Measurements from ENCODE around the gene UGT1A6. TPM values are rescaled to one million over a fixed set of nuclear protein-coding genes. Genes with fewer than 3 reads are reported as not detected.

Gene UGT1A6
- total RNA-seq, 1 experiment from 2014 or later, result 2.2 TPM

DNA sequence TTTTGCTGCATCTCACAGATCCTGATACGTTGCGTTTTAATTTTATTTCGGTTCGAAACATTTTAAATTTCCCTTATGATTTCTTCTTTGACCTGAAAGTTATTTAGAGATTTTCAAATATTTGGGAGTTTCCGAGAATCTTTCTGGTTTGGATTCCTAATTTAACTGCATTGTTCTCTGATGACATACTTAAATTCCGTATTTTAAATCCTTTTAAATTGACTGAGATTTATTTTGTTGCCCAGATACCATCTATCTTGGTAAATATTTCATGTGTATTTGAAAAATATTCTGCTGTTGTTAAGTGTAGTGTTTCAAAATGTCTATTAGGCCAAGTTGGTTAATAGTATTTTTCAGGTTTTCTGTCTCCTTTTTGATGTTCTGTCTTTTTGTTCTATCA is 123.2 kb downstream of the UGT1A6 start:
- ATAC-seq, result no peak
- H3K4me2 ChIP-seq (ENCODE audit: low read length), result no peak overlapping the region
- no peaks in the 10 kb centered on the region for H3K9me2 ChIP-seq (replicated peaks; ENCODE audit: low read length)
- H3K27ac ChIP-seq (ENCODE audit: low read length), result no peak overlapping the region
- no peaks in the 10 kb centered on the region for H4K20me1 ChIP-seq (ENCODE audit: low read length)
- H3K27me3 ChIP-seq (ENCODE audit: low read length), result no peaks in the 10 kb centered on the region
- BruUV-seq (replicated peaks), result no TSS peak
- H3F3A ChIP-seq (ENCODE audit: low read length, unreplicated experiment), result no peaks in the 10 kb centered on the region
- H2AFZ ChIP-seq (ENCODE audit: low read length), result no peak overlapping the region
- ChIA-PET POLR2A (ENCODE audit: unreplicated experiment) (no interaction called here), CTCF (no interaction called here)
- TF ChIP-seq EZH2phosphoT487 (IDR thresholded peaks at IDR 0.05; ENCODE audit: borderline replicate concordance, low read length), result no peak
- TF ChIP-seq, protein P1, sequence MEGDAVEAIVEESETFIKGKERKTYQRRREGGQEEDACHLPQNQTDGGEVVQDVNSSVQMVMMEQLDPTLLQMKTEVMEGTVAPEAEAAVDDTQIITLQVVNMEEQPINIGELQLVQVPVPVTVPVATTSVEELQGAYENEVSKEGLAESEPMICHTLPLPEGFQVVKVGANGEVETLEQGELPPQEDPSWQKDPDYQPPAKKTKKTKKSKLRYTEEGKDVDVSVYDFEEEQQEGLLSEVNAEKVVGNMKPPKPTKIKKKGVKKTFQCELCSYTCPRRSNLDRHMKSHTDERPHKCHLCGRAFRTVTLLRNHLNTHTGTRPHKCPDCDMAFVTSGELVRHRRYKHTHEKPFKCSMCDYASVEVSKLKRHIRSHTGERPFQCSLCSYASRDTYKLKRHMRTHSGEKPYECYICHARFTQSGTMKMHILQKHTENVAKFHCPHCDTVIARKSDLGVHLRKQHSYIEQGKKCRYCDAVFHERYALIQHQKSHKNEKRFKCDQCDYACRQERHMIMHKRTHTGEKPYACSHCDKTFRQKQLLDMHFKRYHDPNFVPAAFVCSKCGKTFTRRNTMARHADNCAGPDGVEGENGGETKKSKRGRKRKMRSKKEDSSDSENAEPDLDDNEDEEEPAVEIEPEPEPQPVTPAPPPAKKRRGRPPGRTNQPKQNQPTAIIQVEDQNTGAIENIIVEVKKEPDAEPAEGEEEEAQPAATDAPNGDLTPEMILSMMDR (conservative IDR thresholded peaks at IDR 0.05; ENCODE audit: low read depth, low read length), result no peak
- no peak for TF ChIP-seq EZH2 (IDR thresholded peaks at IDR 0.05; ENCODE audit: low read length, unreplicated experiment)
- H3K4me3 ChIP-seq (ENCODE audit: low read length), result no peak overlapping the region
- H3K9ac ChIP-seq (ENCODE audit: low read length), result no peak overlapping the region
- no peak for DNase-seq
- intact Hi-C loops (cut with micrococcal nuclease), result loop anchor here (2.0 kb wide), 1 partner anchor 57 kb away; no protein-coding TSS in a partner anchor
- no peaks in the 10 kb centered on the region for H3K36me3 ChIP-seq (ENCODE audit: low read depth, low read length)
- no peaks in the 10 kb centered on the region for H3K9me3 ChIP-seq (ENCODE audit: low read length)
- H3K4me1 ChIP-seq (ENCODE audit: insufficient read depth, low read length), result no peaks in the 10 kb centered on the region
- H3K79me2 ChIP-seq (ENCODE audit: low read length), result no peaks in the 10 kb centered on the region

DNA sequence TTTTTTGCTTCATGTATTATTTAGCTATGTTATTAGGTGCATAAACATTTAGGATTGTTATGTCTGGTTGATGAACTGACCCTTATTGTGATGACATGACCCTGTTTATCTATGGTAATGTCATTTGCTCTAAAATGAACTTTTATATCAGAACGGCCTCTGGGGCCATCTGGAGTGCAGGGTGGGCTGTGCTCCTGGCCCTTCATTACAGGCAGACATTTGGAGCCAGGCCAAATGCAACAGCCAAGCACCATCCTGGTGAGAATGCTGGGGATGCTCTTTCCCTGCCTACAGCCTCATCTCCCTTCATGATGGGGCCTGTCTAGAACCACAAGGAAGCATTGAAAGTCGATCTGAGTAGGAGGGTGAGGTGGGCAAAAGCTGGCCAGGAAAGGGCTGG is 123.6 kb downstream of the UGT1A6 start:
- CTCF ChIA-PET, result no interaction called here
- TF ChIP-seq EZH2 (IDR thresholded peaks at IDR 0.05; ENCODE audit: low read length, unreplicated experiment) (no peak), EZH2phosphoT487 (IDR thresholded peaks at IDR 0.05; ENCODE audit: borderline replicate concordance, low read length) (no peak)
- TF ChIP-seq, protein P1 (conservative IDR thresholded peaks at IDR 0.05; ENCODE audit: low read depth, low read length), result no peak
- no TSS peak for BruUV-seq (replicated peaks)
- Histone ChIP-seq H3K4me3 (ENCODE audit: low read length) (no peak overlapping the region), H3K36me3 (ENCODE audit: low read depth, low read length) (no peaks in the 10 kb centered on the region), H3K79me2 (ENCODE audit: low read length) (no peaks in the 10 kb centered on the region), H2AFZ (ENCODE audit: low read length) (no peak overlapping the region), H4K20me1 (ENCODE audit: low read length) (no peaks in the 10 kb centered on the region), H3F3A (ENCODE audit: low read length, unreplicated experiment) (no peaks in the 10 kb centered on the region), H3K9me2 (replicated peaks; ENCODE audit: low read length) (no peaks in the 10 kb centered on the region), H3K4me1 (ENCODE audit: insufficient read depth, low read length) (no peaks in the 10 kb centered on the region), H3K27ac (ENCODE audit: low read length) (no peak overlapping the region), H3K27me3 (ENCODE audit: low read length) (no peaks in the 10 kb centered on the region), H3K4me2 (ENCODE audit: low read length) (no peak overlapping the region), H3K9me3 (ENCODE audit: low read length) (no peaks in the 10 kb centered on the region), H3K9ac (ENCODE audit: low read length) (no peak overlapping the region)
- POLR2A ChIA-PET (ENCODE audit: unreplicated experiment), result no interaction called here
- DNase-seq, result no peak
- ATAC-seq, result no peak
- intact Hi-C loops (cut with micrococcal nuclease), result no loop called here

DNA sequence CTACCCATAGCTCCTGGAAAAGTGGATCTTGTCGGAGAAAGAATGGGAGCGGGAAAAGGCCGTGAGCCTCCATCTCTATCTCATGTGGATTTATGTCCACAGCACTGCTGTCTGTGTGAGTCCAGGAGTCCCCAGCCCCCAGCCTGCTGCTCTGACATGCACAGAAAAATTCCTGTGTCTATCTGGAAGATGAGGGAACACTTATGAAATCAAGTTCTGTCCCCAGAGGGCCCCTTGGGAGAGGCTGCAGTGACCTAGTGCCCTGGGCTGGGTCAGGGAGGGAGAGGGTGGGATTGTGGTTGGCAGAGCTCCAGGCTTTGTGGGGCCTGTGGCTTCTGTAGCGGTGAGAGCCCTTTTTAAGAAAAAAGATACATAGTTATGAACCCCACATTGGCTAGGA is 124.1 kb downstream of the UGT1A6 start:
- Histone ChIP-seq H3K79me2 (ENCODE audit: low read length) (no peaks in the 10 kb centered on the region), H3K4me1 (ENCODE audit: insufficient read depth, low read length) (no peaks in the 10 kb centered on the region), H3K4me3 (ENCODE audit: low read length) (no peak overlapping the region), H4K20me1 (ENCODE audit: low read length) (no peaks in the 10 kb centered on the region), H2AFZ (ENCODE audit: low read length) (no peak overlapping the region), H3K9me2 (replicated peaks; ENCODE audit: low read length) (no peaks in the 10 kb centered on the region), H3K9me3 (ENCODE audit: low read length) (no peaks in the 10 kb centered on the region), H3K9ac (ENCODE audit: low read length) (no peak overlapping the region), H3K36me3 (ENCODE audit: low read depth, low read length) (no peaks in the 10 kb centered on the region), H3K27ac (ENCODE audit: low read length) (no peak overlapping the region), H3K4me2 (ENCODE audit: low read length) (no peak overlapping the region), H3F3A (ENCODE audit: low read length, unreplicated experiment) (no peaks in the 10 kb centered on the region), H3K27me3 (ENCODE audit: low read length) (no peaks in the 10 kb centered on the region)
- intact Hi-C loops (cut with micrococcal nuclease), result no loop called here
- CTCF ChIA-PET, result no interaction called here
- no peak for ATAC-seq
- POLR2A ChIA-PET (ENCODE audit: unreplicated experiment), result no interaction called here
- TF ChIP-seq, protein P1 (conservative IDR thresholded peaks at IDR 0.05; ENCODE audit: low read depth, low read length), result no peak
- TF ChIP-seq EZH2phosphoT487 (IDR thresholded peaks at IDR 0.05; ENCODE audit: borderline replicate concordance, low read length) (no peak), EZH2 (IDR thresholded peaks at IDR 0.05; ENCODE audit: low read length, unreplicated experiment) (no peak)
- DNase-seq, result no peak
- BruUV-seq (replicated peaks), result no TSS peak

Measured in PC-3 (cell line).